GM12878 (cell line): ENCODE data around the gene FSTL4. TPM values are rescaled to one million over a fixed set of nuclear protein-coding genes. Genes with fewer than 3 reads are reported as not detected.

ENCODE experiments used
- ATAC-seq: fragments of 200-7000 bp; cut with Tn5 transposase; 3 replicates; pipeline ENCODE4 v1.9.1; 2020; ENCODE audit warnings: mild to moderate bottlenecking, moderate library complexity
- BruUV-seq: library from RNA; stranded (reverse); fragments of 400-500 nt; replicated peaks from 2 replicates; lab custom pipeline; 2021; lab: Mats Ljungman, UMichigan
- CTCF ChIA-PET: fragments of 300-600 bp; sonication (Branson Sonifier 250); formaldehyde crosslinking; extraction: SDS; loops from one replicate; lab custom pipeline; 2021; ENCODE audit warnings: inconsistent platforms; lab: Yijun Ruan, JAX
- POLR2A ChIA-PET: fragments of 350-600 bp; formaldehyde crosslinking; extraction: SDS; loops from one replicate; lab custom pipeline; 2021; ENCODE audit warnings: inconsistent platforms; lab: Charles Lee
- RAD21 ChIA-PET: fragments of 300-600 bp; sonication (Branson Sonifier 250); formaldehyde crosslinking; loops from one replicate; lab custom pipeline; 2023; ENCODE audit warnings: antibody characterized with exemption; ENCODE audit not compliant: unreplicated experiment; lab: Charles Lee
- SMC1A ChIA-PET: fragments of 300-600 bp; sonication (Branson Sonifier 250); formaldehyde crosslinking; loops from one replicate; lab custom pipeline; 2023; ENCODE audit not compliant: unreplicated experiment, uncharacterized antibody; lab: Charles Lee
- DNase-seq: peaks from one replicate; pipeline ENCODE4 v3.0.0-alpha.2; 2011; ENCODE audit warnings: low read depth, low spot score
- FAIRE-seq: peaks from 3 replicates; lab custom pipeline; 2011; peaks lifted over from hg19 to GRCh38; lab: Jason Lieb, UNC
- H2AFZ ChIP-seq: 2 replicates; pipeline ENCODE4 v1.6.0; 2011; ENCODE audit warnings: low read depth, low read length, control low read depth; ENCODE audit not compliant: control insufficient read depth
- H3K27ac ChIP-seq: 2 replicates; pipeline ENCODE4 v1.5.1; 2011; ENCODE audit warnings: control low read depth; ENCODE audit not compliant: control insufficient read depth, insufficient read depth
- H3K27me3 ChIP-seq, 2 experiments: replicated peaks in 1 of 2; 2 replicates each; pipeline versions ENCODE4 v1.6.0 to v1.6.1; 2011; ENCODE audit warnings: low read length in 1 of 2; ENCODE audit not compliant: control insufficient read depth in 2 of 2, insufficient read depth in 2 of 2
- H3K36me3 ChIP-seq, 2 experiments: 2 replicates each; pipeline ENCODE4 v1.5.1; 2011; ENCODE audit warnings: low read length in 1 of 2; ENCODE audit not compliant: control insufficient read depth in 2 of 2, insufficient read depth in 2 of 2
- H3K4me1 ChIP-seq: 2 replicates; pipeline ENCODE4 v1.6.1; 2011; ENCODE audit warnings: mild to moderate bottlenecking, low read length, moderate library complexity, mixed read lengths; ENCODE audit not compliant: control insufficient read depth, insufficient read depth
- H3K4me2 ChIP-seq: 2 replicates; pipeline ENCODE4 v1.6.0; 2011; ENCODE audit warnings: control low read depth; ENCODE audit not compliant: control insufficient read depth, insufficient read depth
- H3K4me3 ChIP-seq: fragments of 200-600 bp; sonication (generic); 2 replicates; pipeline ENCODE4 v1.5.1; 2016
- H3K79me2 ChIP-seq: 2 replicates; pipeline ENCODE4 v1.6.0; 2011; ENCODE audit warnings: low read length; ENCODE audit not compliant: control insufficient read depth, insufficient read depth
- H3K9ac ChIP-seq: 2 replicates; pipeline ENCODE4 v1.8.0; 2011; ENCODE audit warnings: low read length, control low read depth, mixed read lengths; ENCODE audit not compliant: control insufficient read depth, insufficient read depth
- H3K9me3 ChIP-seq: replicated peaks from 3 replicates; pipeline ENCODE4 v1.5.1; 2011; ENCODE audit warnings: mild to moderate bottlenecking, low read length; ENCODE audit not compliant: control insufficient read depth, insufficient read depth
- H4K20me1 ChIP-seq: 2 replicates; pipeline ENCODE4 v1.6.0; 2011; ENCODE audit not compliant: control insufficient read depth, insufficient read depth
- ATF7 ChIP-seq: fragments of 450-650 bp; IDR thresholded peaks from 2 replicates; pipeline ENCODE4 v1.6.1; 2016; ENCODE audit warnings: low read depth, mild to moderate bottlenecking
- BHLHE40 ChIP-seq, 2 experiments: fragments of 450-650 bp in 1 of 2; IDR thresholded peaks; 2 replicates each; pipeline ENCODE4 v1.6.1; 2011 to 2017; ENCODE audit warnings: low read depth in 2 of 2, borderline replicate concordance in 1 of 2, improper control_type of control experiment in 1 of 2, low read length in 1 of 2, mild to moderate bottlenecking in 1 of 2
- E2F8 ChIP-seq: fragments of 450-650 bp; IDR thresholded peaks from 2 replicates; pipeline ENCODE4 v1.6.1; 2018; ENCODE audit warnings: mild to moderate bottlenecking, low read depth, moderate library complexity; ENCODE audit not compliant: partially characterized antibody
- EED ChIP-seq: sonication (generic); IDR thresholded peaks from 2 replicates; pipeline ENCODE4 v1.6.1; 2016; ENCODE audit warnings: antibody characterized with exemption, low read depth
- HDAC6 ChIP-seq: fragments of 200-600 bp; sonication (generic); IDR thresholded peaks from one replicate; pipeline ENCODE4 v1.8.0; 2017; ENCODE audit warnings: antibody characterized with exemption; ENCODE audit not compliant: unreplicated experiment
- IRF5 ChIP-seq: fragments of 450-650 bp; IDR thresholded peaks from 2 replicates; pipeline ENCODE4 v1.6.1; 2017; ENCODE audit warnings: borderline replicate concordance
- MEF2B ChIP-seq: fragments of 450-650 bp; IDR thresholded peaks from 2 replicates; pipeline ENCODE4 v1.6.1; 2018; ENCODE audit warnings: mild to moderate bottlenecking, moderate library complexity; ENCODE audit not compliant: partially characterized antibody, poor library complexity, severe bottlenecking
- NKRF ChIP-seq: fragments of 450-650 bp; conservative IDR thresholded peaks from 2 replicates; pipeline ENCODE4 v1.6.1; 2017; ENCODE audit warnings: mild to moderate bottlenecking, moderate library complexity
- POU2F2 ChIP-seq: IDR thresholded peaks from 3 replicates; pipeline ENCODE4 v1.6.1; 2011; ENCODE audit warnings: low read depth, mild to moderate bottlenecking, low read length, borderline replicate concordance
- SIN3A ChIP-seq: IDR thresholded peaks from 2 replicates; pipeline ENCODE4 v1.6.1; 2012; ENCODE audit warnings: low read depth, low read length, improper control_type of control experiment
- SKIL ChIP-seq: fragments of 450-650 bp; IDR thresholded peaks from 2 replicates; pipeline ENCODE4 v1.6.1; 2017; ENCODE audit warnings: mild to moderate bottlenecking, low read depth, inconsistent platforms; ENCODE audit not compliant: poor library complexity, severe bottlenecking
- TCF7 ChIP-seq: IDR thresholded peaks from 2 replicates; pipeline ENCODE4 v1.6.1; 2014; ENCODE audit warnings: antibody characterized with exemption, borderline replicate concordance
- USF1 ChIP-seq: IDR thresholded peaks from 2 replicates; pipeline ENCODE4 v1.6.1; 2011; ENCODE audit warnings: borderline replicate concordance, low read depth, mild to moderate bottlenecking, moderate library complexity, mixed read lengths, low read length; ENCODE audit not compliant: insufficient read depth; ENCODE audit errors: extremely low read length
- WGBS: methylation state at CpG from one replicate; pipeline ENCODE4 v1.1.6; 2016; ENCODE audit warnings: low lambda C conversion rate; ENCODE audit not compliant: insufficient replicate concordance, insufficient coverage; ENCODE audit errors: missing lambda C conversion rate; 5-methylcytosine and 5-hydroxymethylcytosine counted together
- in situ Hi-C: fragments of 300-500 bp; cut with MboI; formaldehyde crosslinking; loops from 9 replicates; pipeline ENCODE4 v1.14.3; 2018; ENCODE audit warnings: mixed read lengths
- intact Hi-C: fragments of 100-400 bp; cut with micrococcal nuclease; formaldehyde crosslinking; loops from one replicate; pipeline ENCODE4 v1.14.2; 2022; ENCODE audit not compliant: unreplicated experiment
- polyA plus RNA-seq, 11 experiments: library from polyadenylated mRNA; depleted of rRNA in 4 of 11; unstranded in 6 of 11; stranded (reverse) in 5 of 11; fragments of >200 nt; fragmentation: Nextera tagmentation in 4 of 11; fragmentation: Illumina TruSeq in 1 of 11; extraction: Ambion mirVana in 4 of 11; extraction: Trizol in 1 of 11; gene quantifications; 1 replicate in 1 of 11; 2 replicates in 10 of 11; pipeline versions ENCODE4 v1.2.1 to v1.2.3, GENCODE V29; 2011 to 2016; ENCODE audit warnings: inconsistent platforms in 2 of 11, missing spikeins in 2 of 11, low read depth in 1 of 11
- total RNA-seq, 4 experiments: library from RNA; depleted of rRNA in 3 of 4; stranded (reverse); fragments of >200 nt in 3 of 4; fragmentation: Illumina TruSeq in 1 of 4; extraction: Trizol in 1 of 4; gene quantifications; 2 replicates each; pipeline versions ENCODE4 v1.2.1 to v1.2.3, GENCODE V29; 2013 to 2021

The FSTL4 gene
- total and polyA plus RNA-seq, 10 of the 15 experiments (the other 5 are each of a cell fraction or from before 2014, with no cell fraction given), result 0.01 to 0.79 (median 0.21) TPM; not detected in 6

- Histone ChIP-seq H3K4me3 (no peak overlapping the region), H3K36me3 (no peaks in the 10 kb centered on the region), H3K4me1 (no peaks in the 10 kb centered on the region), H4K20me1 (no peaks in the 10 kb centered on the region), H2AFZ (no peak overlapping the region), H3K9ac (no peak overlapping the region), H3K27me3 (no peaks in the 10 kb centered on the region), H3K27ac (no peak overlapping the region), H3K9me3 (no peaks in the 10 kb centered on the region; the same call in 2 of the 3 replicates), H3K4me2 (no peak overlapping the region), H3K79me2 (no peaks in the 10 kb centered on the region)
- ATAC-seq (no peak), FAIRE-seq (no peak), DNase-seq (no peak)
- intact Hi-C loops, result no loop called here
- TF ChIP-seq EED (no peak), TCF7 (no peak), USF1 (peak; percentile 24), SKIL (no peak), E2F8 (no peak), MEF2B (no peak), NKRF (no peak), SIN3A (no peak), IRF5 (no peak), ATF7 (no peak), POU2F2 (no peak), HDAC6 (no peak), BHLHE40 (IDR thresholded peaks at IDR 0.05; ENCODE audit: borderline replicate concordance in 1 of 2, low read depth in 2 of 2, low read length in 1 of 2) (0 out of 4 replicates have a peak, but pooled peaks of 1 of the 2 experiments have one; percentile 19)
- in situ Hi-C loops, result no loop called here
- CTCF ChIA-PET, result no interaction called here
- BruUV-seq, result no TSS peak
- POLR2A ChIA-PET, result no interaction called here
- WGBS, result 27% methylated on average over 7 of the region's 7 CpGs
- RAD21 ChIA-PET, result no interaction called here
- SMC1A ChIA-PET, result no interaction called here
Observed at GRCh38 chr5:133147411-133147810, 464.9 kb downstream of the FSTL4 start.
